Upper lobe of left lung (tissue), 4 donors: ENCODE results near the gene PCBP3.

ENCODE experiments used
- CTCF ChIP-seq, 6 experiments: fragments of 450-650 bp in 4 of 6; fragments of 200-600 bp in 2 of 6; sonication (generic) in 2 of 6; IDR thresholded peaks; one replicate each; pipeline ENCODE4 v1.5.1; 2016 to 2019; ENCODE audit warnings: antibody characterized with exemption in 6 of 6
- EP300 ChIP-seq, 4 donors: sonication (generic); formaldehyde crosslinking; IDR thresholded peaks; one replicate each; pipeline ENCODE4 v1.5.1; 2017; ENCODE audit warnings: antibody characterized with exemption in 4 of 4, control low read depth in 2 of 4
- POLR2A ChIP-seq, 4 donors: fragments of 450-650 bp; IDR thresholded peaks; one replicate each; pipeline ENCODE4 v1.5.1; 2016 to 2017; ENCODE audit warnings: antibody characterized with exemption in 4 of 4, mild to moderate bottlenecking in 2 of 4
- POLR2AphosphoS5 ChIP-seq, 2 donors: sonication (generic); formaldehyde crosslinking; IDR thresholded peaks; one replicate each; pipeline ENCODE4 v1.5.1; 2017; ENCODE audit warnings: antibody characterized with exemption in 2 of 2

GRCh38 chr21:45788637-45789506, 145.3 kb downstream of the PCBP3 start:
- TF ChIP-seq POLR2A (IDR thresholded peaks at IDR 0.05) (no peak), CTCF (IDR thresholded peaks at IDR 0.05) (no peak), POLR2AphosphoS5 (IDR thresholded peaks at IDR 0.05) (no peak), EP300 (IDR thresholded peaks at IDR 0.05) (no peak)
